HTR-8/SVneo (cell line): ENCODE measurements around the gene TRIM69.
A peak's percentile ranks its signal among the peaks of the same experiment; 100 is the strongest.
"Not testable (repeated sequence)": the region's sequence is repeated elsewhere in the genome, so short reads cannot be mapped to it uniquely, and the experiment has no call there.

ENCODE experiments used
- DNase-seq: peaks from one replicate; pipeline ENCODE4 v3.0.0; 2011; ENCODE audit warnings: low spot score, mixed read lengths; ENCODE audit not compliant: insufficient read length
- FAIRE-seq: peaks from 2 replicates; lab custom pipeline; 2011; peaks lifted over from hg19 to GRCh38; lab: Jason Lieb, UNC

Gene TRIM69

GRCh38 chr15:44715142-44715796 is 21.1 kb upstream of the TRIM69 start:
- no peak for FAIRE-seq
- no peak for DNase-seq

DNA sequence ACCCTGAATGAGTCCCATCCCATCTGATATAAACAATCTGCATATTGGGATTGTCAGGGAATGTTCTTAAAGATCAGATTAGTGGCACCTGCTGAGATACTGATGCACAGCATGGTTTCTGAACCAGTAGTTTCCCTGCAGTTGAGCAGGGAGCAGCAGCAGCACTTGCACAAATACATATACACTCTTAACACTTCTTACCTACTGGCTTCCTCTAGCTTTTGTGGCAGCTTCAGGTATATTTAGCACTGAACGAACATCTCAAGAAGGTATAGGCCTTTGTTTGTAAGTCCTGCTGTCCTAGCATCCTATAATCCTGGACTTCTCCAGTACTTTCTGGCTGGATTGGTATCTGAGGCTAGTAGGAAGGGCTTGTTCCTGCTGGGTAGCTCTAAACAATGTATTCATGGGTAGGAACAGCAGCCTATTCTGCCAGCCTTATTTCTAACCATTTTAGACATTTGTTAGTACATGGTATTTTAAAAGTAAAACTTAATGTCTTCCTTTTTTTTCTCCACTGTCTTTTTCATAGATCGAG is 20.5 kb upstream of the TRIM69 start:
- FAIRE-seq (no peak), DNase-seq (no peak)

DNA sequence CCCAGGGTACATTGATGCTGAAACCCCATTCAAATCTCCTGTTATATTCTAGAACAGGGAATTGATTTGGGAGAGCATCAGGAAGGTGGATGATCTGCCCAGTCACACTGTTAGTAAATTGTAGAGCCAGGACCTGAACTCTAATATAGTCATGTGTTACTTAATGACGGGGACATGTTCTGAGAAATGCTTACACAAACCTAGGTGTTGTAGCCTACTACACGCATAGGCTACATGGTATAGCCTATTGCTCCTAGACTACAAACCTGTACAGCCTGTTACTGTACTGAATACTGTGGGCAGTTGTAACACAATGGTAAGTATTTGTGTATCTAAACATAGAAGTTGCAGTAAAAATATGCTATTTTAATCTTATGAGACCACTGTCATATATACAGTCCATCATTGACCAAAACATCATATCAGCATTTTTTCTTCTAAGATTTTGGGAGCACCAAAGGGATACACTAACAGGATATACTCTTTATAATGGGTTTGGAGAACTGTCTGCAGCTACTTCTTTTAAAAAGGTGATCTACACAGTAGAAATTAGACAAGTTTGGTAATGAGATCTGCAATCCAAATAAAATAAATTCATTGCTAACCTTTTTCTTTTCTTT is 19.2 kb upstream of the TRIM69 start:
- FAIRE-seq (no peak), DNase-seq (no peak)

DNA sequence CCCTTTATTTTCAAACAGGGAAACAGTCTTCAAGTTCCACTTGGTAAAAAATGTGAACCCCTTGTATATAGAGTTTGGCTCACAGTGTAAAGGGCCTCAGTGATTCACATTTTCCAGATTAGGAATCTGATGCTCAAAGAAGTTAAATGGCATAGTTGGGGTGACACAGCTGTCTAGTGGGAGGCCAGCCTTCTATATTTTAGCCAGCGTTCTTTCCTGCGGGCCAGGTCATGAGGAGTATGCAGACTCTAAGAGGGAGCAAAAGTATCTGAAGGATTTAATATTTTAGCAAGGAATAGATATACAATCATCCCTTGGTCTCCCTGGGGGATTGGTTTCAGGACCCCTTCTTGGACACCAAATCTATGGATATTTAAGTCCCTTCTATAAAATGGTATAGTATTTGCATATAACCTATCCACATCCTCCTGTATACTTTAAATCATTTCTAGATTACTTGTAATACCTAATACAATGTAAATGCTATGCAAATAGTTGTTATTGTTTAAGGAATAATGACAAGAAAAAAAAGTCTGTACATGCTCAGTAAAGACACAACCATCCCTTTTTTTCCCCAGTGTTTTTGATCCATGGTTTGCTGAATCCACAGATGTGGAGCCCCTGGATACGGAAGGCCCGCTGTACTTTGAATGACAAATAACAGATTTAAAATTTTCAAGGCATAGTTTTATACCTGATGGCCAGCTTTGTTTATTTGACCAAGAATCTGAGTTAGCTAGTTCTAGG is 18.0 kb upstream of the TRIM69 start:
- DNase-seq (no peak), FAIRE-seq (no peak)

GRCh38 chr15:44718927-44719292 is 17.4 kb upstream of the TRIM69 start:
- FAIRE-seq, result no peak
- no peak for DNase-seq

DNA sequence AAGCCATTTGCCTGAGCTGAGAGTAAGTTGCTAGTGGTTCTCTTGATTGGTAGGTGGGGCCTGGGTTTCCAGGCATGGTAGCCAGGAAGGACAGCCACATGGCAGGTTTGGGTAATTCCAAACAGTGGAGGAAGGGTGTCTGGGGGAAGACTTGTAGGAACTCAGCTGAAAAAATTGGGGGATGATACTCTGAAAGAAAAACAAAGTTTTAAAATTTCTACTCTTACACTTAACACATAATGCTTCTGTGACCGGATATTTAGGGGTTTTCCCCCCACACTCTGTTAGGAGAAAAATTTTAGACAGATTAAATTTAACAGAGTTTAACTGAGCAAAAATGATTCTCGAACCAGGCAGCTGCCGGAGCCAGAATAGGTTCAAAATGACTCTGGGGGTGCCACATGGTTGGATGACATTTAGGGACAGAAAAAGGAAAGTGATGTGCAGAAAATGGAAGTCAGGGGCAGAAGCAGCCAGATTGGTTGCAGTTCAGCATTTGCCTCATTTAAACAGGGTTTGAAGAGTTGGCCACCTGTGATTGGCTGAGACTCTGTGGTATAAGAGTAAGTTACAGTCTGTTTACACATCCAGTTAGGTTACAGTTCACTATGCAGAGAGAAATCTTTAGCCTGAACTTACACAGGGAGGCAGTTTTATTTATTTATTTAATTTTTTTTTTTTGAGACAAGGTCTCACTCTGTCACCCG is 16.9 kb upstream of the TRIM69 start:
- no peak for FAIRE-seq
- DNase-seq, result no peak

DNA sequence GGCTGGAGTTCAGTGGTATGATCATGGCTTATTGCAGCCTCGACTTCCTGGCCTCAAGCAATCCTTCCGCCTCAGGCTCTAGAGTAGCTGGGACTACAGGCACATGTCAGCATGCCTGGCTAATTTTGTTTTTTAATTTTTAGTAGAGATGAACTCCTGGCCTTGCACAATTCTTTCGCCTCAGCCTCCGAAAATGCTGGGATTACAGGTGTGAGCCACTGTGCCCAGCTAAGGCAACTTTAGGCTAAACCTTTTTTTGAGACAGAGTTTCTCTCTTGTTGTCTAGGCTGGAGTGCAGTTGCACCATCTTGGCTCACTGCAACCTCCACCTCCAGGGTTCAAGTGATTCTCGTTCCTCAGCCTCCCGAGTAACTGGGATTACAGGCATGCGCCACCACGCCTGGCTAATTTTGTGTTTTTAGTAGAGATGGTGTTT is 16.3 kb upstream of the TRIM69 start:
- not testable (repeated sequence) for FAIRE-seq

GRCh38 chr15:44720460-44721176 is 15.7 kb upstream of the TRIM69 start:
- FAIRE-seq (no peak), DNase-seq (no peak)

More for the DNA sequence above, 16.3 kb upstream of the TRIM69 start:
- DNase-seq, result not testable (repeated sequence)

DNA sequence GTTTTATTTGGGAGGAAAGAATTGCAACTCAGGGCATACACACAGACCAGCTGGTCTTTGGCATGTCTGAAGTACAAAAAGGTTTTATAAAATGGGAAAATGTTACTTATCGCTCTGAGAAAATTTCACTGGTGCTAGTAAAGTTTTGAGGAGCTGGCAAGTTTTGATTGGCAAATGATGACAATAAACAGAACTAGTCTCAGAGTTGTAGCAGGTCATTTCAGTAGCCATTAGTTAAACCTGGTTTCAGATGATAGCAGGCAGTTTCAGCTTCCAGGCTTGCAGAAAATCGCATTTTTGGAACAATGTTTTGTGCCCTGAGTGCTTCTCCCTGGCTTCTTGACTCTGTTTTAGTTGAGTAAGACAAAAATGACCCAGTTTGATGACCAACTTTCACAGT is 14.3 kb upstream of the TRIM69 start:
- FAIRE-seq, result no peak
- DNase-seq, result no peak

DNA sequence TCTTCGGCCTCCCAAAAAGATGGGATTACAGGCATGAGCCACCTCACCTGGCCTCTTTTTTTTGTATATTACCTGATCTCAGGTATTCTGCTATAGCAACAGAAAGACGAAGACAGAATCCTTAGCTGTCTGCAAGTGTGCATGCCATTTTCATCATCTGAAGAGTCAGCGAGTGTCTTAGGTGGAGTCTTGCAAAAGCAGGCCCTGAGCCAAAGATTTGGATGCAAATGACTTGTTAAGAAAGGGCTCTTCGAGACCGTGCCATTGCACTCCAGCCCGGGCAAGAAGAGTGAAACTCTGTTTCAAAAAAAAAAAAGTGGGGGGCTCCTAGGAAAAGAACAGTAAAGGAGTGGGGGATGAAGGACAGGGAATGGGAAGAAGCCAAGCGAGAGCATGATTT is 10.2 kb upstream of the TRIM69 start:
- DNase-seq (no peak), FAIRE-seq (no peak)

- no peak for FAIRE-seq
- peak; percentile 81 for DNase-seq
Measured at GRCh38 chr15:44726568-44727484, 9.5 kb upstream of the TRIM69 start.

DNA sequence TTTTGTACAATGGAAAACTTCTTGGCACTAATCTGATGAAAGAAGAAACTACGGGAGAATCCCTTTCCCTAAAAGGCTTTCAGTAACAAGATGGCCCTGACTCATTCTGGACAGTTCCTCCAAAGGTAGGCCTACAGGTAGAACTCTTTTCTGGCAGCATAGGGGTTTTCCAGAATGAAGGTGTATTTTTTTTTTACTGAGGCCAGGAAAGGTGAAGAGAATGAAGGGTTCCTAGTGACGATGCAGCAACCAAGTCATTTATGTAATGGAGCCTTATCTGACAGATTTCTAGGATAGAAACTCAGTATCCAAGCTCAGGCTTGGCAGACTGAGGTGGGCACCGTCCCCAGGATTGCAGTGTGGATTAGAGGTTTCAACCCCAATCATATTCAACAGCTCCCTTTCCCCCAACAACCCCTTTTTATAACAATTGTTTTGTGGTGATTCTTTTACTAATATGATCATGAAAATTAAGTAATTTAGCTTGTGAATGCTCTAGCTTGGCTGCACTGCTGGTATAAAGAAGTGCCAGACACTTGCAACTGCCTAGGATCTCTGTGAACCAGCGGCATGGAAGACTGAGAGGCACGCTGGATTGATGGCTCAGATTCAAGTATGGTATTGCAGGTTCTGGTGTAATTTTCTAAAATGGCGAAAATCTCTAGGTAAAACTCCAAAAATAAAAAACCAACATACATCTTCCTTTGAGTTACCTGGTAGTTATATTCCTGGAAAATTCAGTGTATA is 8.7 kb upstream of the TRIM69 start:
- FAIRE-seq (no peak), DNase-seq (no peak)

DNA sequence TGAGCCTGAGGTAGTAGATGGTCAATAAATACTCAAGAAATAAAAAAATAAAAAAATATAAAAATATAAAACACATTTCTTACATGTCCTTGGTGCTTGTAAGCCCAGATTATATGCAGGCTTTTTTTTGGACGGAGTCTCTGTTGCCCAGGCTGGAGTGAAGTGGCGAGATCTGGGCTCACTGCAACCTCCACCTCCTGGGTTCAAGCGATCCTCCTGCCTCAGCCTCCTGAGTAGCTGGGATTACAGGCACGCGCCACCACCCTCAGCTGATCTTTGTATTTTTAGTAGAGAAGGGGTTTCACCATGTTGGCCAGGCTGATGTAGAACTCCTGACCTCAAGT is 8.1 kb upstream of the TRIM69 start:
- not testable (repeated sequence) for FAIRE-seq

DNA sequence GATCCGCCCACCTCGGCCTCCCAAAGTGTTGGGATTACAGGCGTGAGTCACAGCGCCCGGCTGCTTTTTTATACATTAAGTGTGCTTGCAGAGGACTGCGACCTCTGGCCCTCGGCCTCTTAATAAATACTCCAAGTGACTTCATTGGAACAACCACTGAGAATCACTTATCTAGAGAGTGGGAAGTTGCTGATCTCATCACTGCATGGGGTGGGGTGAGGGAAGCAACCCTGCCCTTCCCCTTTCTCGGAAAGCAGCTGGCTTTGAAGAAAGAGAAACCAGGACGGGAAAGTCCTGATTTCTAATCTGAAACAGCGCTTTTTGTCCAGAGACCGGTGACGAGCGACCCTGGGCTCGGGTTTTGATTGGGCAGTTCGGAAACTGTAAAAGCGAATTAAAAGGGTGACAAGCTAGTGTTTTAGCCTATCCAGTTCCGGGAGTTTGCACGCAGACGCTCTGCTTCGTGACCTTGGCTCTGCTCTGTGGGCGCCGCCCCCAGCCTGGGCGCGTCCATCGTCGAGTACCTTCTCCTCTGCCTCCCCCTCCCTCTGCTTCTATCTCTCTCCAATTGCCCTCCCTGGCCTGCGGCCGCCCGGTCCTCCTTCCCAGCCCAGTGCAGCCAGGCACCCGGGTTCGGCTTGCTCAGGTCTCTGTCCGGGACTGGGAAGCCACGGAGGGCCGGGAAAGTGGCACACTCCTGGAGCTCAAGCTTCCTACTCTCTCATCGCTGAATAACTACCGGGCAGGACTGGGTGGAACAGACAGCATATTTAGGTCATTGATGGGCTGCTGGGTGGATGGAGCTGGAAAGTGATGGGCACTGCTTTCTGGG is 7.5 kb upstream of the TRIM69 start:
- peak; percentile 42 for FAIRE-seq

More for the DNA sequence above, 8.1 kb upstream of the TRIM69 start:
- DNase-seq, result not testable (repeated sequence)

DNA sequence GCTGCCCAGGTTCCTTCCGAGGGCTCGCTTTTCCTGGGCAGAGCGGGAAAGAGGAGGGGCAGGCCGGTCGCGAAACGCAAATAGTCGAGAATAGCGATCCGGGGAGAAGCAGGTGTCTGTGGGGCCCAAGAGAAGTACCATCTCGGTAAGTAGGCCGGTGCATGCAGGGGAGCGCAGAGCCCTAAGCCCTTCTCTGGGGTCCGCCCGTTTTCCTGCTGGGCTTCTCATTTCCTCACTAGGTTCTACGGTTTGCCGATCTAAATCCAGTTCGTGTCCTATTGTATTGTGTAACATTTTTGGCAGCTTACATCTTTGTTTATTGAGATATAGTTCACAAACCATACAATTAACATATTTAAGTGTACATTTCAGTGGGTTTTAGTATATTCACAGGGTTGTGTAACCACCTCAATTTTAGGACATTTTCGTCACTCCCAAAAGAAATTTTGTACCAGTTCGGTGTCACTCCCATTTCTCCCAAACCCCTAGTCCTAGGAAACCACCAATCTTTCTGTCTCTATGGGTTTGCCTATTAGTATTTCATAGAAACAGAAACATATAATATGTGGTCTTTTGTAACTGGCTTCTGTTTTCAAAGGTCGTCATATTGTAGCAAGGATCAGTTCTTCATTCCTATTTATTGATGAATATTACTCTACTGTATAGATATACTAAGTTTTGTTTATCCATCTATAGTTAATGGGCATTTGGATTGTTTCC is 6.8 kb upstream of the TRIM69 start:
- DNase-seq (no peak), FAIRE-seq (no peak)

More for the DNA sequence above, 7.5 kb upstream of the TRIM69 start:
- DNase-seq, result peak; percentile 93

DNA sequence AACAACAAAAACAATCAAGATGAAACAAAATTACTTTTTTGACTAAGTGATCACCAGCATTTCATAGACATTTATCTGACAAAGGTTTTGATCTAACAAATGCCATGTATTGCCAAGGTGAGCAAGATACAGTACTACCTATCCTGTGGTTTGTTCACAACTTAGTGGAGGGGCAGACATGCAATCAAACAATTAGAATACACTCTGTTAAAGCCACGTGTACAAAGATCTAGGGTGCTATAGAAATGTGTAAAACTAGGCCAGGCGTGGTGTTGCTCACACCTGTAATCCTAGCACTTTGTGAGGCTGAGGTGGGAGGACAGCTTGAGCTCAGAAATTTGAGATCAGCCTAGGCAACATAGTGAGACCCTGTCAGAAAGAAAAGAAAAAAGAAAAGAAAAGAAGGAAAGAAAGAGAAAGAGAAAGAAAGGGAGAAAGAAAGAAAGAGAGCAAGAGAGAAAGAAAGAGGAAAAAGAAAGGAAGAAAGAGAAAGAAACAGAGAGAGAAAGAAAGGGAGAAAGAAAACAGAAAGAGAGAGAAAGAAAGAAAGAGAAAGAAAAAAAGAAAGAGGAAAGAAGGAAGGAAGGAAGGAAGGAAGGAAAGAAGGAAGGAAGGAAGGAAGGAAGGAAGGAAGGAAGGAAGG is 1.4 kb upstream of the TRIM69 start:
- no peak for FAIRE-seq
- DNase-seq, result no peak
